NCI-H2227 (cell line): ENCODE measurements around the gene EFCAB10.
"Not testable (repeated sequence)": the region's sequence is repeated elsewhere in the genome, so short reads cannot be mapped to it uniquely, and the experiment has no call there.

ENCODE experiments used
- DNase-seq: peaks from one replicate; lab custom pipeline; 2025; ENCODE audit not compliant: unreplicated experiment; lab: John Stamatoyannopoulos, UW

EFCAB10 gene

DNA sequence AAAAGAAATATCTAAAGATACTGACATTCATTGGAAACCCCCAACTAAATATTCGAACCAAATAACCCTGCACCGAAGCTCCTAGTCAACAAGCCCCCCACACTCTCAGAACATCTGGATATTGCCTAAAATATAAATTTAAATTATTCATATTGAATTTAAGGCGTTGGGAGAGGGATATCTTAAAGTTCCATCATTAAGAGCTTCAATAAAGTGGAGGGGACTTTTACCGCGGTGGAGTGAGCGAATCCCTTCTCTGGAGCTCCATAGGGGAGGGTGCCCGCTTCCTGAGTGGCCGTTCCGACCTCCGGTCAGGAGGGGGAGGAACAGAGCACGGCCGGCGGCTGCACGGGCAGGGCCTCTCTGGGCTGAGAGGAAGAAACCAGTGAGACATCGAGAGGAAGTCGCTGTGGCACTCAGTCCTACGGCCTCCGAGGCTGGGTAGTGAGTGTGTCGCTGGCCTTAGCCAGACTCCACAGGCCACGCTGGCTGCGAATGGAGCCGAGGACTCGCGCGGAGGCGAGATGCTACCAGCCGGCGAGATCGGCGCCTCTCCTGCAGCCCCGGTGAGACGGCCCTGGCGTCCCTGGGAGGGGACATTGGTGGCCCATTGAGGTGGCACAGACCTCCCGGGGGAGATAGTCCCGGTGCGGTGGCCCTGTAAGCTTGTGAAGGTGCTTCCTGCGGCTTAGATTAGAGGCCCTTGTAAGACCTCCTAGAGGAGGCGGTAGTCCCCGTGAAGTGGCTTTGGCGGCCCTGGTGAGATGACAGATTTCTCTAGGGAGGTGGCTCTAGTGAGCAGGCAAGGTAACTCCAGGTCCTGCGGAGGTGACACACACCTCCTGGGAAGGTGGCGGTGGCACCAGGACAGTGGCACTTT is 49.3 kb downstream of the EFCAB10 start, which contains the start of gene RINT1:
Gene RINT1, plus strand, starts transcription at position 410 of the 880 bp plus-strand sequence. Its CDS starts 115 bp downstream, at position 525.
- DNase-seq = peak; percentile 94

DNA sequence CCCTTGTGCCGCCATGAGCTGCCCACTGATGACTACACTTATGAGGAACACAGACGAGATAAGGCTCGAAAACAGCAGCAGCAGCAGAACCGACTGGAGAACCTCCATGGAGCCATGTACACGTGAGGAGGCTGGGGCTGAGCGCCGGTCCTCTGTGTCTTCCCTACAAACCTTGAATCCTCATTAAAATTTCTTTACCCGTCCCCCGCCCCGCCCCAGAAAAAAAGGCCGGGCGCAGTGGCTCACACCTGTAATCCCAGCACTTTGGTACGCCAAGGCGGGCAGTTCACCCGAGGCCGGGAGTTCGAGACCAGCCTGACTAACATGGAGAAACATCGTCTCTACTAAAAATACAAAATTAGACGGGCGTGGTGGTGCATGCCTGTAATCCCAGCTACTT is 50.7 kb downstream of the EFCAB10 start:
- no peak for DNase-seq

DNA sequence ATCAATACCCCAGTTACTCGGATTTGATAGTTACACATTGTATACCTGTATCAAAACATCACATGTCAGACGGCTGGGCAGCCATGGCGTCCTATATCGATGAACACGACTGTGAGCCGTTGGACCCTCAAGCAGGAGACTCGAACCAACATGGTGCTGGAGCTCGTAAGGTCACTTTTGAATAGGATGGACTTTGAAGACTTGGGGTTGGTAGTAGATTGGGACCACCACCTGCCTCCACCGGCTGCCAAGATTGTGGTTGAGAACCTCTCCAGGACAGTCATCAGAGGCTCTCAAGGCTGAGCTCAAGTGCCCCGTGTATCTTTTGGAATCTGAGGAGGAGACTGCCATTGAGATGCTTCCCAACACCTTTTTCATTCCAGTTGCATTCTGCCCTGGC is 51.2 kb downstream of the EFCAB10 start:
- no peak for DNase-seq

GRCh38 chr7:105527737-105528136 is 53.6 kb downstream of the EFCAB10 start:
- DNase-seq = not testable (repeated sequence)

DNA sequence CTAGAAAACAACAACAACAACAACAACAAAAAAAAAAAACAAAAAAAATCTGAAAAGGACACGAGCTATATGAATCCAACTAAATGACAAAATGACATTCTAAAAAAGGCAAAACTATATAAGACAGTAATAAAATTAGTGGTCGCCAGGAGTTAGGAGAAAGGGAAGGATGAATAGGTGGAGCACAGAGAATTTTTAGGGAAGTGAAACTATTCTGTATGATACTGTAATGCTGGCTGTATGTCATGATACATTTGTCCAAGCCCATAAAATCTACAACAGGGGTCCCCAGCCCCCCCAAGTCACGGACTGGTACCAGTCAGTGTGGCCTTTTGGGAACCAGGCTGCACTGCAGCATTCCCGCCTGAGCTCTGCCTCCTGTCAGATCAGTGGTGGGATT is 56.5 kb downstream of the EFCAB10 start:
- DNase-seq = no peak

DNA sequence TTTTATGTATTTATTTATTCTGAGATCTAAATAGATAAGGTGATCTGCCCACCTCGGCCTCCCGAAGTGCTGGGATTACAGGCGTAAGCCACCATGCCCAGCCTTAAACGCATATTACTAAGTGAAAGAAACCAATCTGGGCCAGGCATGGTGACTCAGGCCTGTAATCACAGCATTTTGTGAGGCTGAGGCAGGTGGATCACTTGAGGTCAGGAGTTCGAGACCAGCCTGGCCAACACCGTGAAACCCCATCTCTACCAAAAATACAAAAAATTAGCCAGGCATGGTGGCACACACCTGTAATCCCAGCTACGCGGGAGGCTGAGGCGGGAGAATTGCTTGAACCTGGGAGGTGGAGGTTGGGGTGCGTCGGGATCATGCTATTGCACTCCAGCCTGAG is 56.9 kb downstream of the EFCAB10 start:
- DNase-seq = not testable (repeated sequence)

DNA sequence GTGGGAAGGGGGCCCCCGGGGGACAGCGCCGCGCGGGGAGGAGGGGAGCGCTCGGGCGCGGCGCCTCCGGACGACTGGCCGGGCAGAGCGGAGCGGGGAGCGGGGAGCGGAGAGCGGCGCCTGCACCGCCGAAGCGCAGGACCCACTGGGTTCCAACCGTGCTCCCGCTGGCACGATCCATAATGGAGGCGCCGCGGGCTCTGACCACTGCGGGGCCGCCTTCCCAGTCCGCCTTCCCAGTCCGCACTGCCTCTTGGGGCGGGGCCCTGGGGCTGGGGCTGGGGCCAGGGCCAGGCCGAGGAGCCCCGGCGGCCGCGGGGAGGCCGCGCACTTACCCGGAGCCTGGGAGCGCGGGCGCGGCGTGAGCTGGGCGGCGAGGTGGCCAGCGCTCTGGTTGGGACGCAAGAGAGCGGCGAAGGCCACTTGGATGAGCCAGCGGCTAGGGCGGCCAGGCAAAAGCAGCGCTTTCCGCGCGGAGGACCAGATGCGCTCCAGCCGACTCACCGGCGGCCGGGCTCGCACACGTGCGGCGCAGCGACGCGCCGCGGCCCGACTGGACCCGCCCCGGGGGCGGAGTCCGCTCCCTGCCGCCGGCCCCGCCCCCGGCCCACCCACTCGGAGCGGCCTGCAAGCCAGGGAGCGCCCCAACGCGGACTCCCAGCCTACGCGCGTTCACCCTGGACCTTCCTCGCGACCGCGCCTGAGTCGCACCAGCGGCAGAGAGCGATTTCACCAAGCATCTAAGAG is 59.4 kb downstream of the EFCAB10 start, which contains the start of gene PUS7:
Gene PUS7, minus strand, starts transcription at position 555 of the 747 bp plus-strand sequence. CDS start 13,759 bp downstream, outside the sequence.
- DNase-seq = peak; percentile 95

- peak; percentile 80 for DNase-seq
Observed at GRCh38 chr7:105521027-105521716, 60.1 kb downstream of the EFCAB10 start.

DNA sequence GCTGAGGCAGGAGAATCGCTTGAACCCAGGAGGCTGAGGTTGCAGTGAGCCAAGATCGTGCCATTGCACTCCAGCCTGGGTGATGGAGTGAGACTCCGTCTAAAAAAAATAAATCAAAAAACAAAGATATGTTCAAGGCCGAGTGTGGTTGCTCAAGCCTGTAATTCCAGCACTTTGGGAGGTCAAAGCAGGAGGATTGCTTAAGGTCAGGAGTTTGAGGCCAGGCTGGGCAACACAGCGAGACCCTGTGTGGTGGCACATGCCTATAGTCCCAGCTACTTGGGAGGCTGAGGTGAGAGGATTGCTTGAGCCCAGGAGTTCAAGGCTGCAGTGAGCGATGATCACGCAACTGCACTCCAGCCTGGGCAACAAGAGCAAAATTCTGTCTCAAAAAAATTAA is 60.7 kb downstream of the EFCAB10 start:
- not testable (repeated sequence) for DNase-seq

GRCh38 chr7:105519353-105519752 is 61.9 kb downstream of the EFCAB10 start:
- DNase-seq = no peak

DNA sequence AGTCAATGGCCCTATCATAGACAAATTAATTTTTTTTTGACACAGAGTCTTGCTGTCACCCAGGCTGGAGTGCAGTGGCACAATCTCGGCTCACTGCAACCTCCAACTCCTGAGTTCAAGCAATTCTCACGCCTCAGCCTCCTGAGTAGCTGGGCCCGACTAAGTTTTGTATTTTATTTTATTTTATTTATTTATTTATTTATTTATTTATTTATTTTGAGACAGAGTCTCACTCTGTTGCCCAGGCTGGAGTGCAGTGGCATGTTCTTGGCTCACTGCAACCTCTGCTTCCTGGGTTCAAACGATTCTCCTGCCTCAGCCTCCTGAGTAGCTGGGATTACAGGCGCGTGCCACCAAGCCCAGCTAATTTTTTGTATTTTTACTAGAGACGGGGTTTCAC is 65.7 kb downstream of the EFCAB10 start:
- not testable (repeated sequence) for DNase-seq
